Stimulated activated CD4-positive, alpha-beta T cell treated with anti-CD3 and anti-CD28 coated beads, Interleukin-4, amount 100 ng/mL, for 4 hours (primary cell): ENCODE results near the gene ANK3.
"Not testable (repeated sequence)": the region's sequence is repeated elsewhere in the genome, so short reads cannot be mapped to it uniquely, and the experiment has no call there.

Experiments
- DNase-seq, 2 experiments: peaks; one replicate each; pipeline ENCODE4 v3.0.0-alpha.2; 2020

Gene ANK3

GRCh38 chr10:60299961-60300883 lies 89.5 kb downstream of the ANK3 start:
- no peak for DNase-seq

DNA sequence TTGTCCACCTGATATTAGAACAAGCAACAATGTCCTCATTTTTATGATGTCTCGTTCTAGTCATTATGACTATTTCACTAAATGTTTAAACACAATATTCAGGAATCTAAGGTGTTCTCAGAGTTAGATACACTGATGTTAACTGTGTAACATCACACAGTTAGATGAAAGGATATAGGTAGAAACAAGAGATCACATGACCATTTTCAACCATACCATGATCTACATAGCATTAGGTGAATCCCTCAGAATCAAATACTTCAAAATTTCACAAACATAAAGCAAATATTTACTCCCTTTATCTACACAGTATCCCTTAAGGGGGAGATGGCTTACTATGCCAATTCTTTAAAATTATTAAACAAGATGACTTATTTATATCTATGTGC lies 90.3 kb downstream of the ANK3 start:
- no peak for DNase-seq

DNA sequence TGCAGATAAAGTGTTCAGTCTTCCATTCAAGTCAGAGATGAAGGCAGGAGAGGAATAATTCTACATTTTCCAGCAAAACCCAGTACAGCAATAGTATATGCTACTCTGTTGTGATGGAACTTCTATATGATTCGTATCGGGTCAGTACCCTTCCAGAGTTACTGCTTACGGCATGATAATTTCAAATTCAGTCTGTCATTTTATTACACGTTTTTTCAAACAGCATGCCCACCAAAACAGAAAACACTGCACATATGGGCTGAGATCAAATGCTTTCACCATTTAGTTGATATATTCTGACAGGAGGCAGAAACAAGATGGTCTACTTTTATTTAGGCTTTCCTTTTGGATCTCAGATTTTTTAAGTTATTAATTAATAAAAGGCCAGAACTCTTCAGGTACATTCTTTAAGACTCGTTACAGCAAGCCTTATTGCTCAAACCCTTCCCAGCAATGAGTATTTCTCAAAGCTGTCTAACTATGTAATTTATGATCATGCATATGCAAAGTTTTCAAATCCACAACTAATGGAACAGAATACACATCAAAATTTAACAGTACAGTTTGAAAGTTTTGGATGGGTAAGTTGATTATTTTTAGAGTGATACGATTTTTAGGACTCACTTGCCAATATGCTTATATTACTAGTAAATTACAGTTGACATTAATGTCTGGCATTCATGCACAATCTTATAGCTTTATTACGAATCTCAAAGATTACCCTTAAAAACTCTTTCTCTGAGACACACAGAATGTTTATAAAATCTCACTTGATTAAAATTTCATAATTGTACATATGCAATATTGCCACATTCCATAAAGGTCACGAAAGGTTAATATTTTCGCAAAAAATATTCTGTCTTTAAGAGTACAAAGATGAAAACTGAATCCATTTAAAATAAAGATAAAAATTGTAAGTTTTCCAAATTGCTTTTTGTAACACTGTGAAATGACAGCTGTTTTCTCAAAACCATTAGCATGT lies 91.0 kb downstream of the ANK3 start:
- no peak for DNase-seq

DNA sequence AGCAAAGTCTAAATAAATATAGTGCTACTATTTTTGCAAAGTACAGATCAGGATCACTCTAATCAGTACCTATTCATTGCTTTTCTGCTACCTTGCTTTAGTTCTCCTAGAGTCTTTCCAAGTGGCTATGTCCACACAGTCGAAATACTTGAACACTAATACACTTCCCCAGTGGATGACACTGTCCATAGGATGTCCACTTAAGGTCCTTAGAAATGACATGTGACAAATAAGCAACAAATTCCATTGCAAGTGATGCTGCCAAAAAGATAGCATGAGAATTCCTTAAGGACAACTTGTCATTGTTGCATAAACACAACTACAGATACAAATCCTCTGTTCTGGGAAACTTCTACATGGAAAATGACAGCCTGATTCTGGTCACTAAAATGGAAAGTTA lies 93.6 kb downstream of the ANK3 start:
- no peak for DNase-seq

GRCh38 chr10:60295028-60295937 lies 94.4 kb downstream of the ANK3 start:
- no peak for DNase-seq

DNA sequence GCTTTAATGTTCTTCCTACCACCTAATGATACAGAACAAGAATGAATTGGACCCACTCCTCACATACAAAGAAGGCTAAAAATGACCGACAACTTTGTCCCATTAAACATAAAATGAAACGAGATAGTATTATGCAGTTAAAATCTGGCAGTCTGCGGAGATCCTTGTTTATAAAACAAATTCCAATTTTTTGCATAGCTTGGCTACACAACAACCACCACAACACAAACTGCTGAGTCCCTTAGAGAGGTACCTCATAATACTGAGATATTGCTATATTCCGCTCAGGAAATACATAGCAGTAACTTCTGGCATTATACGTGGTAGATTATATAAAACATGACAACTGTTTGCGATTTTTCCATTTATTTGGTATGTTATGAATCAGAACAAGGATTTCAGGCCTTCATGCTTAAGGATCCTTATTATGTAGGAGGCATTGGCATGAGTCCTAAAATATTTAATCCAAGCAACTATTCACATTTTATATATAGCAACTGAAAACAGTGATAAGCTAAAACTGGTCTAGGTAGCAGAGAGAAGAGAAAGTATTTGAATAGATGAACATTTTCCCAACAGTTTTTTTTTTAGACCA lies 96.0 kb downstream of the ANK3 start:
- DNase-seq = no peak

DNA sequence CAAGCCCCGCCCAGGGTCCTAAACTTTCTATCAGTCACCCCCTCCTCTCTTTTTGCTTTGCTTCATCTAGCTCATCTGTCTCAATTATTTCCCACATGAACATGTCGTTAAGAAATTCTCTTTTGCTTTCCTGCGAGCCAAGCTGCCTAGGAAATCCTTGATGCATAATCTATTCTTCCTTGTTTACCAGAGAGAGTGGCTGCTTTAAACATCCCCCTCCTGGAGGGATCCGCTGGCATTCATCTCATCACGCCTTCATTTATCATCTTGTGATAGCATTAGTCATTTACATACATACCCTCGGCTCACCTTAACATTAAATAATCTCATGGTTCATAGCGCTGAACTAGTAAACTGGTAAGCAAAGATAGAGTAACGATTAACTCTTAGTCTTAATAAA lies 96.7 kb downstream of the ANK3 start:
- DNase-seq = no peak

- DNase-seq = not testable (repeated sequence)
Observed at GRCh38 chr10:60292536-60292935, 97.1 kb downstream of the ANK3 start.

- DNase-seq = no peak
Observed at GRCh38 chr10:60291344-60291930, 98.2 kb downstream of the ANK3 start.

- DNase-seq = no peak
Observed at GRCh38 chr10:60290558-60290957, 99.1 kb downstream of the ANK3 start.

- DNase-seq = no peak
Observed at GRCh38 chr10:60289800-60290199, 99.9 kb downstream of the ANK3 start.

DNA sequence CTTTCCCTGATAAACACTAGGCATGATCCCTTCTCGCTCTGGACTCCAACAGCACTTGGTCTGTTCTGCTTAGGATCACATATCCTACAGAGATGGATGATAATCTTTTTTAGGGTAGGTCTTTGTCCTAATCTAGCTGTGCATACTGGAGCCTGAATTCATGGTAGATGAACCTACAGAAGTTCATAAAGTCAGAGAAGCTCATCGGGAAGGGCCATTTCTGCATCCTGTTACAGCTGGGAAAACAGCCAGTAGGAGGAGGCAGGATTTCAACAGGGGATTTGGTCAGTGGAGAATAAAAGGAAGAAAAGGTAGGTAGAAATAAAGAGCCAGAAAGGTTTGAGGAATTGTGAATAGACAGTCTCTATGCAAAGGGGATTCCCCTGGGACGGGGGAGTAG lies 101.4 kb downstream of the ANK3 start:
- DNase-seq = no peak

DNA sequence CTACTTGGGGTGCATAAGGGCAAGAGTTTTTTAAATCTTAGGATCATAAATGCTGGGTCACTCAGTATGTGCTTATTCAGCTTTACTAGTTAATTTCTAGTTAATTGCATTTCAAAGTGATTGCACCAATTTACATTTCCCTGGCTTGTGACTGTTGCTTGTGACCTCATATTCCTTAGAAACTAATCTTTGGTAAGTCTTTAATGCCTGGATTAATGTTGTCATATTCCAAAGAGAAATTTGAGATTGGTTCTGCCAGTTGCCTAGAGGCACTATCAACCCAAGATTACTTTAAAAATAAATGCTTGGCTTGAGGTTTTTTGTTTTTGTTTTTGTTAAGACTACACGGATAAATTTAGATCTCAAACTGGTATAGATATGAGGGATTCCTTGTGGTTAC lies 103.1 kb downstream of the ANK3 start:
- DNase-seq = no peak

- no peak for DNase-seq
Observed at GRCh38 chr10:60283397-60283796, 106.3 kb downstream of the ANK3 start.

DNA sequence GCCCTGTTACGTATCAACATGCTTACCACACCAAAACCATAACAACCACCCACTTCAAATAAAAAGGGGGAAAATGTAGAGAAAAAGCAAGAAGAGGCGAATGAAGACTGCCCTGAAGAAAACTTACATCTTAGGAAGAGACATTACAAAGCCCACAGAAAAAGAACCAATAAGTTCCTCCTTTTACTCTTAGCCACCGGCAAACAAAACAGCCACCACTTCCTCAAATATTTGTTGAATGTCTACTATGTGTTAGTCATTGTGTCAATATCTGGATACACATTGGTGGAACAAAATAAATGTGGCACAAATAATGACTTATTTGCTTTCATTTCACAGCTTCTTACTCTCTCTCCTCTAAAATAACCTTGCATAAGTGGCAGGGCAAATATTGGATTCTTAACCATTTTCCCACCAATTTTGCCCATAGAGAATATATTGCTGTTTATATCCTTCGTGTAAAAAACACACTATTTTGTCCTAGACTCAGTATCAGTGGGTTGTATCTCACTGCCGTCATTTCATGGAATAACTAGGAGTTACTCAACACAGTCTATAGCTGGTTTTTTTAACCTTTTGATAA lies 106.8 kb downstream of the ANK3 start:
- DNase-seq = no peak

DNA sequence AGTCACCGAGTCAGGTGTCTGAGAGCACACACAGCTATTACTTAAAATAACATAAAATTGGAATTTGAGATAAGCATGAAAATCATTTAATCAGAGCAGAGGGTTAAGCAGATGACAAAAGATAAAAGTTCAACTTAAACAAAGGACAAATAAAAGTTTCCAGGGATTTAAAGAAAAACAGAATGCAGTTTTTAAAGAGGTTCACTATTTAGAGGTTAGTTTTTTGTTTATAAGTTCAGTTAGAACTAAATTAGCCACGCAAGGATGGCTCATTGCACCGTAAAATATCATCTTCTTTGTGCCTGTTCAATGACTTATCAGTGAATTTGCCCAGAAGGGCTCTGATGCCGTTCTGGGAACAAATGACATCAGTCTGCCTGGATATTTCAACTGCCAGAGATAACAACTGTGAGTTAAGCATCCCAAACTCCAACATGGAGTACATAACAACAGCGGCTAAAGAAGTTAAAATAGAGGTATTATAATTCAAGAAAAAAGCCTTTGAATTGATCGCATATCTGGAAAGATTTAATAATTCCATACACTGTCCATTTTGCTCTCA lies 107.8 kb downstream of the ANK3 start:
- DNase-seq = no peak

DNA sequence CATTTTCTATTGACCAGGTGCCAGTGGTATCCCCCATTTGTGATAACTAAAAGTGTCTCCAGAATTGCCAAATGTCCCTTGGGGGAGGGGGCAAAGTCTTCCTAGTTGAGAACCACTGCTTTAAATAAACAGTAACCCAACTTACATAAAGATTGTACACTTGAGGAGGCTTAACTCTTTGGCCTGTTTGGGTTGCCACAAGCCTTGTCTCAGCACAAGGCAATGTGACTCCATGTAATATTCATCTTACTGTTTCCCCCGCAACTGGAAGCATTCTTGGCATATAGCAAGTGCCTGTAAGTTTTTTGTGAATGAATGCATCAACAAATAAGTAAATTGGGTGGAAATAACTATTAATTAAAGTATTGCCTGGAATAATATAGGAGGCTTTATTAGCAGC lies 108.3 kb downstream of the ANK3 start:
- no peak for DNase-seq

DNA sequence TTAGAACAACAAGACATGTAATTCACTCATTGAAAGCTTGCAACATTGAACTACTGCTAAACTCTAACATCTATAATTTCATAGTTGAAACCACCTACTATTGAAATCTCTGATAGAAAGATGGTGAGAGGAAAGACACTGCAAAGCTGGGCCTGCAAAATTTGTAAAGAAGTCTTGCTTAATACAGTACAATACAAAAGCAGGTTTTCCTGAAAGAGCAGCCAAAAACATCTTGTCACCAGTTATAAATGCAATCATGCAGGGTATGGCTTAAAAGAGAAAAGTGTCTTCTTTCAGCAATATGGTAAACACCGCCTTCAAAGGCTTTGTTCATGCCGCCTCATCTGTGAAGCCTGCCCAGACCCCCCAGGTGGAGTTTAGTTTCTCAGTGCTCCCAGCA lies 109.2 kb downstream of the ANK3 start:
- DNase-seq = no peak

- no peak for DNase-seq
Observed at GRCh38 chr10:60277656-60278055, 112.0 kb downstream of the ANK3 start.

- no peak for DNase-seq
Observed at GRCh38 chr10:60276232-60276631, 113.4 kb downstream of the ANK3 start.
